ENCODE data around the gene RFNG.

Gene RFNG

GRCh38 chr17:82062076-82062983 lies 10.7 kb upstream of the RFNG start:
- no peak for DNase-seq
- intact Hi-C loops (cut with DNase I) = no loop called here

GRCh38 chr17:82061047-82061925 lies 9.7 kb upstream of the RFNG start:
- intact Hi-C loops (cut with DNase I) = no loop called here
- no peak for DNase-seq

- intact Hi-C loops (cut with DNase I) = no loop called here
- no peak for DNase-seq
These were observed 9.0 kb upstream of the RFNG start for GRCh38 chr17:82060614-82061013.

GRCh38 chr17:82060001-82060380 lies 8.4 kb upstream of the RFNG start:
- intact Hi-C loops (cut with DNase I) = no loop called here
- no peak for DNase-seq

GRCh38 chr17:82059272-82060000 lies 7.8 kb upstream of the RFNG start:
- no peak for DNase-seq
- intact Hi-C loops (cut with DNase I) = loop anchor here (5.0 kb wide), 1 partner anchor 38 kb away; the partner anchor contains the start of gene FASN

GRCh38 chr17:82058855-82059249 lies 7.2 kb upstream of the RFNG start:
- intact Hi-C loops (cut with DNase I) = loop anchor here (5.0 kb wide), 1 partner anchor 38 kb away; the partner anchor contains the start of gene FASN
- no peak for DNase-seq

- intact Hi-C loops (cut with DNase I) = loop anchor here (5.0 kb wide), 1 partner anchor 39 kb away; the partner anchor contains the start of gene FASN
These were observed 6.7 kb upstream of the RFNG start for GRCh38 chr17:82058230-82058854.

GRCh38 chr17:82056729-82057621 lies 5.4 kb upstream of the RFNG start:
- DNase-seq = no peak
- intact Hi-C loops (cut with DNase I) = loop anchor here (5.0 kb wide), 1 partner anchor 40 kb away; the partner anchor contains the start of gene FASN

More at GRCh38 chr17:82058230-82058854, 6.7 kb upstream of the RFNG start:
- DNase-seq = no peak

- intact Hi-C loops (cut with DNase I) = loop anchor here (5.0 kb wide), 1 partner anchor 41 kb away; the partner anchor contains the start of gene FASN
These were observed 4.5 kb upstream of the RFNG start for GRCh38 chr17:82055965-82056728.

GRCh38 chr17:82055023-82055964 lies 3.7 kb upstream of the RFNG start:
- intact Hi-C loops (cut with DNase I) = loop anchor here (5.0 kb wide), 1 partner anchor 42 kb away; the partner anchor contains the start of gene FASN
- no peak for DNase-seq

More at GRCh38 chr17:82055965-82056728, 4.5 kb upstream of the RFNG start:
- DNase-seq = no peak

GRCh38 chr17:82054351-82055022 lies 2.9 kb upstream of the RFNG start:
- DNase-seq = no peak
- intact Hi-C loops (cut with DNase I) = loop anchor here (5.0 kb wide), 1 partner anchor 43 kb away; the partner anchor contains the start of gene FASN

- DNase-seq = no peak
- intact Hi-C loops (cut with DNase I) = no loop called here
These were observed 2.1 kb upstream of the RFNG start for GRCh38 chr17:82053556-82054263.

- intact Hi-C loops (cut with DNase I) = no loop called here
- DNase-seq = no peak
These were observed 1.5 kb upstream of the RFNG start for GRCh38 chr17:82053130-82053529.

- no peak for DNase-seq
- intact Hi-C loops (cut with DNase I) = no loop called here
These were observed 1.0 kb upstream of the RFNG start for GRCh38 chr17:82052638-82053059.

All from head of caudate nucleus (tissue), 42 donors.